H1 (cell line): Measurements from ENCODE around the gene DGCR6L. TPM values are rescaled to one million over a fixed set of nuclear protein-coding genes. Genes with fewer than 3 reads are reported as not detected.

Experiments used
- CTCF ChIA-PET: fragments of 300-600 bp; sonication (Branson Sonifier 250); formaldehyde crosslinking; loops from one replicate; lab custom pipeline; 2021; ENCODE audit not compliant: partially characterized antibody; lab: Charles Lee
- POLR2A ChIA-PET: fragments of 300-600 bp; sonication (Branson Sonifier 250); formaldehyde crosslinking; loops from one replicate; lab custom pipeline; 2021; ENCODE audit warnings: inconsistent platforms; ENCODE audit not compliant: partially characterized antibody; lab: Charles Lee
- DNase-seq, 2 experiments: peaks; one replicate each; pipeline versions ENCODE4 v3.0.0 to v3.0.0-alpha.2; 2010 to 2022; ENCODE audit warnings: low spot score in 2 of 2, low read depth in 1 of 2, mixed read lengths in 1 of 2
- FAIRE-seq: peaks from 2 replicates; lab custom pipeline; 2011; peaks lifted over from hg19 to GRCh38; lab: Jason Lieb, UNC
- H2AFZ ChIP-seq: 2 replicates; pipeline ENCODE4 v1.8.1; 2012; ENCODE audit warnings: low read length, inconsistent platforms
- H2AK5ac ChIP-seq: 2 replicates; pipeline ENCODE4 v1.6.1; 2013; ENCODE audit warnings: low read depth, low read length
- H2BK120ac ChIP-seq: replicated peaks from 2 replicates; pipeline ENCODE3; 2013; ENCODE audit warnings: low read depth, low read length, inconsistent platforms
- H2BK12ac ChIP-seq: 2 replicates; pipeline ENCODE4 v1.6.1; 2013; ENCODE audit warnings: low read depth, low read length
- H2BK15ac ChIP-seq: 2 replicates; pipeline ENCODE4 v1.6.1; 2013; ENCODE audit warnings: low read length
- H2BK20ac ChIP-seq: 2 replicates; pipeline ENCODE4 v1.6.1; 2013; ENCODE audit warnings: low read length
- H2BK5ac ChIP-seq: 2 replicates; pipeline ENCODE4 v1.6.1; 2013; ENCODE audit warnings: low read depth, low read length
- H3K14ac ChIP-seq: 2 replicates; pipeline ENCODE4 v1.6.1; 2013; ENCODE audit warnings: inconsistent platforms; ENCODE audit not compliant: insufficient read length
- H3K18ac ChIP-seq: 2 replicates; pipeline ENCODE4 v1.6.1; 2013; ENCODE audit warnings: low read length; ENCODE audit errors: extremely low read depth
- H3K23ac ChIP-seq: 2 replicates; pipeline ENCODE4 v1.6.1; 2013; ENCODE audit warnings: inconsistent platforms; ENCODE audit not compliant: insufficient read length
- H3K23me2 ChIP-seq: 2 replicates; pipeline ENCODE4 v1.6.1; 2013; ENCODE audit warnings: low read depth, low read length
- H3K27ac ChIP-seq: 2 replicates; pipeline ENCODE4 v1.6.1; 2011; ENCODE audit warnings: low read depth, low read length, inconsistent platforms
- H3K27me3 ChIP-seq, 4 experiments: replicated peaks in 1 of 4; 1 replicate in 1 of 4; 2 replicates in 3 of 4; pipeline versions ENCODE4 v1.6.1 to v1.8.1; 2011 to 2013; ENCODE audit warnings: low read length in 3 of 4, mild to moderate bottlenecking in 3 of 4, inconsistent platforms in 2 of 4, mixed read lengths in 2 of 4, moderate library complexity in 1 of 4; ENCODE audit not compliant: control insufficient read depth in 3 of 4, insufficient read depth in 3 of 4; ENCODE audit errors: extremely low read depth in 1 of 4
- H3K36me3 ChIP-seq, 4 experiments: 2 replicates each; pipeline versions ENCODE4 v1.6.1 to v1.8.1; 2011 to 2013; ENCODE audit warnings: mild to moderate bottlenecking in 4 of 4, low read length in 3 of 4, moderate library complexity in 2 of 4, control low read depth in 1 of 4, inconsistent platforms in 1 of 4; ENCODE audit not compliant: insufficient read depth in 4 of 4, control insufficient read depth in 2 of 4
- H3K4ac ChIP-seq: replicated peaks from 2 replicates; pipeline ENCODE3; 2013; ENCODE audit warnings: low read length, low read depth, mixed read lengths, inconsistent platforms; ENCODE audit not compliant: insufficient read length
- H3K4me1 ChIP-seq, 4 experiments: replicated peaks in 1 of 4; 1 replicate in 1 of 4; 2 replicates in 3 of 4; pipeline versions ENCODE4 v1.6.1 to v1.8.1; 2011 to 2013; ENCODE audit warnings: low read length in 3 of 4, inconsistent platforms in 2 of 4, mixed read lengths in 1 of 4; ENCODE audit not compliant: insufficient read depth in 4 of 4, control insufficient read depth in 3 of 4
- H3K4me2 ChIP-seq, 2 experiments: 2 replicates each; pipeline versions ENCODE4 v1.6.1 to v1.8.1; 2011 to 2013; ENCODE audit warnings: low read depth in 2 of 2, low read length in 2 of 2, control low read depth in 1 of 2, inconsistent platforms in 1 of 2, mild to moderate bottlenecking in 1 of 2; ENCODE audit not compliant: insufficient read depth in 1 of 2
- H3K4me3 ChIP-seq, 4 experiments: fragments of 200-600, 300-600 bp in 1 of 4; sonication (generic), shearing (Covaris generic), sonication (Bioruptor Twin) in 1 of 4; 2 replicates each; pipeline versions ENCODE4 v1.5.1 to v1.8.1; 2011 to 2016; ENCODE audit warnings: low read length in 4 of 4, low read depth in 3 of 4, control low read depth in 2 of 4, inconsistent platforms in 2 of 4, mild to moderate bottlenecking in 2 of 4, mixed read lengths in 1 of 4, moderate library complexity in 1 of 4; ENCODE audit not compliant: insufficient read depth in 2 of 4; ENCODE audit errors: extremely low read depth in 1 of 4
- H3K56ac ChIP-seq: replicated peaks from 2 replicates; pipeline ENCODE3; 2013; ENCODE audit warnings: low read depth, mild to moderate bottlenecking, mixed read lengths, low read length, inconsistent platforms; ENCODE audit not compliant: insufficient read length
- H3K79me1 ChIP-seq: 2 replicates; pipeline ENCODE4 v1.6.1; 2013; ENCODE audit warnings: low read depth, low read length, control low read depth
- H3K79me2 ChIP-seq, 2 experiments: 2 replicates each; pipeline versions ENCODE4 v1.6.1 to v1.8.1; 2012 to 2013; ENCODE audit warnings: low read length in 2 of 2, mild to moderate bottlenecking in 2 of 2, inconsistent platforms in 1 of 2; ENCODE audit not compliant: insufficient read depth in 2 of 2, control insufficient read depth in 1 of 2
- H3K9ac ChIP-seq, 4 experiments: replicated peaks in 1 of 4; 1 replicate in 1 of 4; 2 replicates in 3 of 4; pipeline versions ENCODE4 v1.6.1 to v1.8.1; 2011 to 2013; ENCODE audit warnings: low read depth in 3 of 4, low read length in 3 of 4, control low read depth in 2 of 4, mild to moderate bottlenecking in 2 of 4, moderate library complexity in 2 of 4, inconsistent platforms in 1 of 4; ENCODE audit errors: extremely low read depth in 1 of 4
- H3K9me3 ChIP-seq, 2 experiments: 2 replicates each; pipeline versions ENCODE4 v1.6.1 to v1.8.1; 2012 to 2013; ENCODE audit warnings: mild to moderate bottlenecking in 2 of 2, moderate library complexity in 2 of 2, control low read depth in 1 of 2, inconsistent platforms in 1 of 2, low read depth in 1 of 2, low read length in 1 of 2, mixed read lengths in 1 of 2; ENCODE audit not compliant: insufficient read depth in 2 of 2
- H4K20me1 ChIP-seq, 2 experiments: replicated peaks in 1 of 2; 2 replicates each; pipeline versions ENCODE3 to v1.8.1; 2011 to 2013; ENCODE audit warnings: inconsistent platforms in 2 of 2, low read length in 2 of 2, mild to moderate bottlenecking in 1 of 2; ENCODE audit not compliant: insufficient read depth in 2 of 2, control insufficient read depth in 1 of 2
- H4K5ac ChIP-seq: 2 replicates; pipeline ENCODE4 v1.6.1; 2013; ENCODE audit warnings: low read length, low read depth, mixed read lengths, inconsistent platforms; ENCODE audit not compliant: insufficient read length
- H4K8ac ChIP-seq: 2 replicates; pipeline ENCODE4 v1.8.0; 2013; ENCODE audit warnings: mild to moderate bottlenecking, moderate library complexity, low read length, inconsistent platforms; ENCODE audit not compliant: insufficient read depth; ENCODE audit errors: extremely low read depth
- H4K91ac ChIP-seq: replicated peaks from 2 replicates; pipeline ENCODE3; 2013; ENCODE audit warnings: low read length, mixed read lengths, inconsistent platforms; ENCODE audit not compliant: insufficient read length
- JUN ChIP-seq: IDR thresholded peaks from 2 replicates; pipeline ENCODE4 v1.6.1; 2011; ENCODE audit warnings: low read depth, mild to moderate bottlenecking, improper control_type of control experiment, low read length
- NANOG ChIP-seq: IDR thresholded peaks from 2 replicates; pipeline ENCODE4 v1.6.1; 2011; ENCODE audit warnings: low read length, low read depth, mild to moderate bottlenecking, inconsistent platforms; ENCODE audit not compliant: insufficient read depth, poor library complexity, severe bottlenecking
- RAD21 ChIP-seq, 2 experiments: IDR thresholded peaks in 1 of 2; conservative IDR thresholded peaks in 1 of 2; 2 replicates each; pipeline ENCODE4 v1.6.1; 2011; ENCODE audit warnings: low read depth in 2 of 2, low read length in 2 of 2, improper control_type of control experiment in 1 of 2, inconsistent platforms in 1 of 2, mild to moderate bottlenecking in 1 of 2, moderate library complexity in 1 of 2
- RFX5 ChIP-seq: IDR thresholded peaks from 2 replicates; pipeline ENCODE4 v1.6.1; 2011; ENCODE audit warnings: low read depth, low read length, improper control_type of control experiment, borderline replicate concordance
- WGBS, 2 experiments: shearing (Covaris generic) in 1 of 2; methylation state at CpG; one replicate each; pipeline versions ENCODE4 v1.1.6 to v1.1.7; 2013 to 2015; ENCODE audit warnings: low lambda C conversion rate in 2 of 2, mixed read lengths in 2 of 2, inconsistent platforms in 1 of 2, low coverage in 1 of 2, missing lambda C conversion rate in 1 of 2; ENCODE audit not compliant: insufficient replicate concordance in 2 of 2, insufficient coverage in 1 of 2, insufficient read length in 1 of 2; ENCODE audit errors: extremely low coverage in 1 of 2, missing lambda C conversion rate in 1 of 2; 5-methylcytosine and 5-hydroxymethylcytosine counted together
- polyA plus RNA-seq, 7 experiments: library from polyadenylated mRNA; depleted of rRNA in 3 of 7; stranded (reverse) in 5 of 7; unstranded in 2 of 7; fragments of >200 nt in 5 of 7; fragments of 200-250 nt in 2 of 7; gene quantifications; 1 replicate in 5 of 7; 2 replicates in 1 of 7; 4 replicates in 1 of 7; pipeline versions ENCODE4 v1.2.1 to v1.2.3, GENCODE V29; 2011 to 2013; ENCODE audit warnings: missing spikeins in 2 of 7, mixed read lengths in 2 of 7
- total RNA-seq: library from RNA; stranded (reverse); fragmentation: NEBNext Ultra II Directional; extraction: Animal tissue kit (Norgen Biotek cat#: 25700); gene quantifications from 2 replicates; pipeline ENCODE4 v1.2.1, GENCODE V29; 2021

The DGCR6L gene
- total and polyA plus RNA-seq, 2 of the 8 experiments (the other 6 are each of a cell fraction or from before 2014, with no cell fraction given), result 43.6 to 72.6 TPM

DNA sequence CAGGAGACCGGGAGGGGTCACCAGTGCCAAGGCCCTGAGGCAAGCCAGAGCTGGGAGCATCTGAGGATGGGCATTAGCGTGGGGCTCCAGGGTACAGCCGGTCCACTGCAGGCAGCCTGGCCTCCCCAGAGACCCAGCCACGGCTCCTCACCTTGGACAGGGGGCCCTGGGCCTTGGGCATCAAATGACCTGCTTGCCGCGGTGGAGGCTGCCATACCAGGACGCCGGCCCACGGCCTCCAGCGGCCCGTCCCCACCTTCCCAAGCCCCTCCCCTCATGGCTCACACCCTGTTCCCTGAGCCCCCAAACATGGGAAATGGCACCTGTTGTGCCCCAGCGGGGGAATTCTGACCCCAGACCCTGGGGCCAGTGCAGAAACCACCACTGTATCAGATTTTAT is 39.0 kb downstream of the DGCR6L start:
- Histone ChIP-seq H3K4me1 (no peaks in the 10 kb centered on the region), H3K27me3 (no peaks in the 10 kb centered on the region; a peak in 1 of 7 replicates), H2AK5ac (no peak overlapping the region), H2BK5ac (no peak overlapping the region), H2BK120ac (no peak overlapping the region), H4K91ac (no peak overlapping the region), H3K4me2 (no peak overlapping the region), H3K23ac (no peak overlapping the region), H3K23me2 (no peaks in the 10 kb centered on the region), H3K36me3 (no peaks in the 10 kb centered on the region), H3K14ac (no peak overlapping the region), H3K4me3 (no peak overlapping the region), H3K79me2 (no peaks in the 10 kb centered on the region), H2BK20ac (no peak overlapping the region), H3K56ac (no peak overlapping the region), H2AFZ (no peak overlapping the region), H4K8ac (no peak overlapping the region), H4K20me1 (no peaks in the 10 kb centered on the region), H3K9me3 (no peaks in the 10 kb centered on the region), H3K9ac (no peak overlapping the region), H3K79me1 (no peaks in the 10 kb centered on the region), H2BK15ac (no peak overlapping the region), H3K4ac (no peak overlapping the region), H4K5ac (no peak overlapping the region), H3K18ac (no peak overlapping the region), H3K27ac (no peak overlapping the region), H2BK12ac (no peak overlapping the region)
- ChIA-PET CTCF (interaction anchor here (0.8 kb wide), 1 partner anchor 12 kb away, joined by 3 read pairs; no protein-coding TSS in a partner anchor), POLR2A (no interaction called here)
- FAIRE-seq (no peak), DNase-seq (no peak)
- TF ChIP-seq JUN (no peak), NANOG (no peak), RAD21 (IDR thresholded peaks at IDR 0.05 in 1 of 2, conservative IDR thresholded peaks at IDR 0.05 in 1 of 2; ENCODE audit: low read depth in 2 of 2, low read length in 2 of 2) (no peak), RFX5 (no peak)
- WGBS, 2 experiments, result 86% methylated on average over 7 of the region's 12 CpGs; no CpG with 5 or more reads in 1 of the 2 experiments
